ENCODE measurements around the gene DLG2. TPM values are rescaled to one million over a fixed set of nuclear protein-coding genes. Genes with fewer than 3 reads are reported as not detected.

DLG2 gene
- polyA plus RNA-seq, 6 donors from 2014 or later, result 0.93 to 2.4 (median 1.3) TPM

- ATAC-seq (ENCODE audit: low read depth in 2 of 2) (no peak), DNase-seq (no peak)
- peaks cover 0 to 6% (median 0%) of the 10 kb centered on the region in 3 donors for H3K27me3 Mint-ChIP-seq
- H3K36me3 Mint-ChIP-seq, result no peaks in the 10 kb centered on the region
- no peak overlapping the region for H3K4me3 Mint-ChIP-seq
- peaks cover 0 to 2% (median 0%) of the 10 kb centered on the region in 7 donors for H3K9me3 Mint-ChIP-seq
- H3K4me1 Mint-ChIP-seq, result no peaks in the 10 kb centered on the region
- no peak overlapping the region for H3K27ac Mint-ChIP-seq
Measured at GRCh38 chr11:84563356-84563755, 1063.8 kb downstream of the DLG2 start.

GRCh38 chr11:84560206-84560605 lies 1066.9 kb downstream of the DLG2 start:
- no peaks in the 10 kb centered on the region for H3K36me3 Mint-ChIP-seq
- no peaks in the 10 kb centered on the region for H3K4me1 Mint-ChIP-seq
- DNase-seq (no peak), ATAC-seq (ENCODE audit: low read depth in 2 of 2) (no peak)
- peaks cover 0 to 6% (median 0%) of the 10 kb centered on the region in 3 donors for H3K27me3 Mint-ChIP-seq
- no peaks in the 10 kb centered on the region for H3K9me3 Mint-ChIP-seq
- H3K4me3 Mint-ChIP-seq, result no peak overlapping the region
- peak overlapping the region in 1 of 6 donors; percentile 60 for H3K27ac Mint-ChIP-seq

GRCh38 chr11:84558085-84558905 lies 1068.8 kb downstream of the DLG2 start:
- Mint-ChIP-seq H3K27ac (no peak overlapping the region), H3K4me1 (no peaks in the 10 kb centered on the region), H3K9me3 (no peaks in the 10 kb centered on the region), H3K4me3 (no peak overlapping the region), H3K27me3 (peaks cover 0 to 6% (median 0%) of the 10 kb centered on the region in 3 donors), H3K36me3 (no peaks in the 10 kb centered on the region)
- DNase-seq, result peak; percentile 10
- peak; percentile 42 to 58 for ATAC-seq (ENCODE audit: low read depth in 2 of 2)

- Mint-ChIP-seq H3K9me3 (no peaks in the 10 kb centered on the region), H3K36me3 (no peaks in the 10 kb centered on the region), H3K27ac (peak overlapping the region in 1 of 6 donors; percentile 12)
Measured at GRCh38 chr11:84552791-84553190, 1074.4 kb downstream of the DLG2 start.

GRCh38 chr11:84549217-84549616 lies 1077.9 kb downstream of the DLG2 start:
- Mint-ChIP-seq H3K4me3 (peak overlapping the region in 3 of 8 donors; percentile 5 to 32 (median 8)), H3K27ac (peak overlapping the region in 3 of 6 donors; percentile 35 to 73 (median 57)), H3K36me3 (no peaks in the 10 kb centered on the region), H3K27me3 (peaks cover 0 to 6% (median 0%) of the 10 kb centered on the region in 3 donors), H3K4me1 (peaks cover 10 to 22% (median 17%) of the 10 kb centered on the region in 3 donors), H3K9me3 (peaks cover 0 to 3% (median 0%) of the 10 kb centered on the region in 7 donors)
- ATAC-seq (ENCODE audit: low read depth in 2 of 2), result peak; percentile 89 to 94
- DNase-seq, result peak; percentile 36

More at GRCh38 chr11:84552791-84553190, 1074.4 kb downstream of the DLG2 start:
- H3K4me1 Mint-ChIP-seq, result peaks cover 10 to 22% (median 17%) of the 10 kb centered on the region in 3 donors
- ATAC-seq (ENCODE audit: low read depth in 2 of 2) (no peak), DNase-seq (no peak)
- no peak overlapping the region for H3K4me3 Mint-ChIP-seq
- no peaks in the 10 kb centered on the region for H3K27me3 Mint-ChIP-seq

- Mint-ChIP-seq H3K27ac (peak overlapping the region in 1 of 6 donors; percentile 7), H3K4me1 (peaks cover 9 to 16% (median 13%) of the 10 kb centered on the region in 3 donors), H3K36me3 (no peaks in the 10 kb centered on the region), H3K9me3 (peaks cover 0 to 5% (median 0%) of the 10 kb centered on the region in 7 donors), H3K4me3 (no peak overlapping the region), H3K27me3 (peaks cover 0 to 6% (median under 1%) of the 10 kb centered on the region in 3 donors)
- ATAC-seq (ENCODE audit: low read depth in 2 of 2) (no peak), DNase-seq (no peak)
Measured at GRCh38 chr11:84544566-84544965, 1082.6 kb downstream of the DLG2 start.

- H3K36me3 Mint-ChIP-seq, result no peaks in the 10 kb centered on the region
- peaks cover 0 to 5% (median 0%) of the 10 kb centered on the region in 7 donors for H3K9me3 Mint-ChIP-seq
- ATAC-seq (ENCODE audit: low read depth in 2 of 2) (no peak), DNase-seq (no peak)
- H3K27me3 Mint-ChIP-seq, result peaks cover 0 to 8% (median 4%) of the 10 kb centered on the region in 3 donors
- H3K4me3 Mint-ChIP-seq, result no peak overlapping the region
- no peak overlapping the region for H3K27ac Mint-ChIP-seq
- H3K4me1 Mint-ChIP-seq, result peaks cover 3 to 6% (median 4%) of the 10 kb centered on the region in 3 donors
Measured at GRCh38 chr11:84543367-84544159, 1083.6 kb downstream of the DLG2 start.

- peaks cover 4 to 15% (median 5%) of the 10 kb centered on the region in 3 donors for H3K27me3 Mint-ChIP-seq
- H3K4me1 Mint-ChIP-seq, result peaks cover 0 to 4% (median 3%) of the 10 kb centered on the region in 3 donors
- peaks cover 0 to 5% (median 0%) of the 10 kb centered on the region in 7 donors for H3K9me3 Mint-ChIP-seq
- no peak for DNase-seq
- peak overlapping the region in 1 of 6 donors; percentile 38 for H3K27ac Mint-ChIP-seq
- no peak overlapping the region for H3K4me3 Mint-ChIP-seq
- no peak for ATAC-seq (ENCODE audit: low read depth in 2 of 2)
- no peaks in the 10 kb centered on the region for H3K36me3 Mint-ChIP-seq
Measured at GRCh38 chr11:84541731-84542340, 1085.3 kb downstream of the DLG2 start.

GRCh38 chr11:84536456-84536855 lies 1090.7 kb downstream of the DLG2 start:
- Mint-ChIP-seq H3K36me3 (no peaks in the 10 kb centered on the region), H3K4me1 (no peaks in the 10 kb centered on the region), H3K9me3 (peaks cover 0 to 5% (median 0%) of the 10 kb centered on the region in 7 donors), H3K27ac (no peak overlapping the region), H3K4me3 (no peak overlapping the region), H3K27me3 (peaks cover 8 to 15% (median 10%) of the 10 kb centered on the region in 3 donors)
- no peak for ATAC-seq (ENCODE audit: low read depth in 2 of 2)
- DNase-seq, result no peak

GRCh38 chr11:84532364-84532763 lies 1094.8 kb downstream of the DLG2 start:
- no peaks in the 10 kb centered on the region for H3K36me3 Mint-ChIP-seq
- peaks cover 10 to 26% (median 14%) of the 10 kb centered on the region in 3 donors for H3K27me3 Mint-ChIP-seq
- H3K27ac Mint-ChIP-seq, result peak overlapping the region in 1 of 6 donors; percentile 51
- H3K4me3 Mint-ChIP-seq, result no peak overlapping the region
- DNase-seq (no peak), ATAC-seq (ENCODE audit: low read depth in 2 of 2) (no peak)
- peaks cover 0 to 14% (median 9%) of the 10 kb centered on the region in 3 donors for H3K4me1 Mint-ChIP-seq
- H3K9me3 Mint-ChIP-seq, result peaks cover 0 to 3% (median 0%) of the 10 kb centered on the region in 7 donors

- H3K4me3 Mint-ChIP-seq, result no peak overlapping the region
- DNase-seq (no peak), ATAC-seq (ENCODE audit: low read depth in 2 of 2) (no peak)
- no peak overlapping the region for H3K27ac Mint-ChIP-seq
- H3K27me3 Mint-ChIP-seq, result peaks cover 0 to 25% (median 13%) of the 10 kb centered on the region in 3 donors
- H3K9me3 Mint-ChIP-seq, result no peaks in the 10 kb centered on the region
- no peaks in the 10 kb centered on the region for H3K36me3 Mint-ChIP-seq
- peaks cover 0 to 14% (median 9%) of the 10 kb centered on the region in 3 donors for H3K4me1 Mint-ChIP-seq
Measured at GRCh38 chr11:84526250-84526649, 1100.9 kb downstream of the DLG2 start.

GRCh38 chr11:84524422-84525051 lies 1102.6 kb downstream of the DLG2 start:
- no peaks in the 10 kb centered on the region for H3K36me3 Mint-ChIP-seq
- peaks cover 0 to 21% (median 6%) of the 10 kb centered on the region in 3 donors for H3K27me3 Mint-ChIP-seq
- no peak overlapping the region for H3K4me3 Mint-ChIP-seq
- DNase-seq (no peak), ATAC-seq (ENCODE audit: low read depth in 2 of 2) (no peak)
- no peaks in the 10 kb centered on the region for H3K9me3 Mint-ChIP-seq
- H3K4me1 Mint-ChIP-seq, result peaks cover 0 to under 1% (median 0%) of the 10 kb centered on the region in 3 donors
- H3K27ac Mint-ChIP-seq, result no peak overlapping the region
